ENCODE results near the gene BMPR1A.

DNA sequence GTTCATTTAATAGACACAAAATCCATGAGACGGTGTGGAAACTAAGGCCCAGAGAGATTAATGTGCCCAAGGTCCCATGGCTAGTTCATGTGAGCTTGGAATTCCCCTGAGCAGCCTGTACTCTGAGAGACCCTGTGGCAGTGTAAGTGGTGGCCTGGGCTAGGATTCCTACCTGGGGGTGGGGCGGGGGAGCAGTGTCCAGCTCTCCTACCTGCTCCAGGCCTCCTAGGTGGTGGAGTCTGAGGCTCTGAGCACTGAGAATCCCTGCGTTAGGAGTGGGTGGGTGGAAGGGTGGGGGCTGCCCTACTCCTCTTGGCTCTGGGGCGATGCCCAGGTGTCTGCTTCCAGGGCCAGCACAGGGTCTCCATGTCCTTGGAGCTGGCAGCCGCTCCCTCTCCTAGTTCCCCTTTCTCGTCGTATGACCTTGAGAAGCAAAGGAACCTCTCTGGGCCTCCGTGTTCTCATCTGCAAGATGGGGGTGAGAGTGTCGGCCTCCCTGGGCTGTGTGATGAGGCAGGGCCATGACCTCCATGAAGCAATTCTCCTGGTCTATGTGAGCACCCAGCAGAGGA lies 204.5 kb downstream of the BMPR1A start:
- TF ChIP-seq, protein P1, sequence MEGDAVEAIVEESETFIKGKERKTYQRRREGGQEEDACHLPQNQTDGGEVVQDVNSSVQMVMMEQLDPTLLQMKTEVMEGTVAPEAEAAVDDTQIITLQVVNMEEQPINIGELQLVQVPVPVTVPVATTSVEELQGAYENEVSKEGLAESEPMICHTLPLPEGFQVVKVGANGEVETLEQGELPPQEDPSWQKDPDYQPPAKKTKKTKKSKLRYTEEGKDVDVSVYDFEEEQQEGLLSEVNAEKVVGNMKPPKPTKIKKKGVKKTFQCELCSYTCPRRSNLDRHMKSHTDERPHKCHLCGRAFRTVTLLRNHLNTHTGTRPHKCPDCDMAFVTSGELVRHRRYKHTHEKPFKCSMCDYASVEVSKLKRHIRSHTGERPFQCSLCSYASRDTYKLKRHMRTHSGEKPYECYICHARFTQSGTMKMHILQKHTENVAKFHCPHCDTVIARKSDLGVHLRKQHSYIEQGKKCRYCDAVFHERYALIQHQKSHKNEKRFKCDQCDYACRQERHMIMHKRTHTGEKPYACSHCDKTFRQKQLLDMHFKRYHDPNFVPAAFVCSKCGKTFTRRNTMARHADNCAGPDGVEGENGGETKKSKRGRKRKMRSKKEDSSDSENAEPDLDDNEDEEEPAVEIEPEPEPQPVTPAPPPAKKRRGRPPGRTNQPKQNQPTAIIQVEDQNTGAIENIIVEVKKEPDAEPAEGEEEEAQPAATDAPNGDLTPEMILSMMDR (conservative IDR thresholded peaks at IDR 0.05) = no peak
- TF ChIP-seq EZH2 (IDR thresholded peaks at IDR 0.05; ENCODE audit: low read depth) = no peak

All from PC-9 (cell line).